ENCODE results near the gene TMEM179. TPM values are rescaled to one million over a fixed set of nuclear protein-coding genes. Genes with fewer than 3 reads are reported as not detected.

The TMEM179 gene
- total and polyA plus RNA-seq, 2 of the 8 experiments (the other 6 are each of a cell fraction or from before 2014, with no cell fraction given), result 2.9 to 4.0 TPM

GRCh38 chr14:104569435-104569834 lies 35.1 kb downstream of the TMEM179 start:
- Histone ChIP-seq H3K79me1 (ENCODE audit: low read depth, low read length) (no peaks in the 10 kb centered on the region), H2BK20ac (ENCODE audit: low read length) (no peak overlapping the region), H2BK120ac (replicated peaks; ENCODE audit: low read depth, low read length) (no peak overlapping the region), H3K56ac (replicated peaks; ENCODE audit: insufficient read length, low read depth, low read length) (no peak overlapping the region), H2BK15ac (ENCODE audit: low read length) (no peak overlapping the region), H3K18ac (ENCODE audit: extremely low read depth, low read length) (no peak overlapping the region), H4K20me1 (replicated peaks in 1 of 2; ENCODE audit: control insufficient read depth in 1 of 2, insufficient read depth in 2 of 2, low read length in 2 of 2) (peaks cover 0 to 1% of the 10 kb centered on the region in 2 experiments), H3K36me3 (ENCODE audit: control insufficient read depth in 2 of 4, insufficient read depth in 4 of 4, low read length in 3 of 4) (no peaks in the 10 kb centered on the region), H3K4me2 (ENCODE audit: insufficient read depth in 1 of 2, low read depth in 2 of 2, low read length in 2 of 2) (no peak overlapping the region), H3K4me1 (replicated peaks in 1 of 4; ENCODE audit: control insufficient read depth in 3 of 4, insufficient read depth in 4 of 4, low read length in 3 of 4) (no peaks in the 10 kb centered on the region; a peak in 1 of 7 replicates), H2BK5ac (ENCODE audit: low read depth, low read length) (no peak overlapping the region), H3K9me3 (ENCODE audit: insufficient read depth in 2 of 2, low read depth in 1 of 2, low read length in 1 of 2) (no peaks in the 10 kb centered on the region), H3K23ac (ENCODE audit: insufficient read length) (no peak overlapping the region), H4K5ac (ENCODE audit: insufficient read length, low read depth, low read length) (no peak overlapping the region), H3K4ac (replicated peaks; ENCODE audit: insufficient read length, low read depth, low read length) (no peak overlapping the region), H2AFZ (ENCODE audit: low read length) (no peak overlapping the region), H4K91ac (replicated peaks; ENCODE audit: insufficient read length, low read length) (no peak overlapping the region), H3K27ac (ENCODE audit: low read depth, low read length) (no peak overlapping the region), H3K14ac (ENCODE audit: insufficient read length) (no peak overlapping the region), H4K8ac (ENCODE audit: extremely low read depth, insufficient read depth, low read length) (no peak overlapping the region), H2BK12ac (ENCODE audit: low read depth, low read length) (no peak overlapping the region), H3K27me3 (replicated peaks in 1 of 4; ENCODE audit: control insufficient read depth in 3 of 4, extremely low read depth in 1 of 4, insufficient read depth in 3 of 4, low read length in 3 of 4) (no peaks in the 10 kb centered on the region), H3K79me2 (ENCODE audit: control insufficient read depth in 1 of 2, insufficient read depth in 2 of 2, low read length in 2 of 2) (no peaks in the 10 kb centered on the region), H2AK5ac (ENCODE audit: low read depth, low read length) (no peak overlapping the region), H3K23me2 (ENCODE audit: low read depth, low read length) (no peaks in the 10 kb centered on the region), H3K9ac (replicated peaks in 1 of 4; ENCODE audit: extremely low read depth in 1 of 4, low read depth in 3 of 4, low read length in 3 of 4) (no peak overlapping the region), H3K4me3 (ENCODE audit: extremely low read depth in 1 of 4, insufficient read depth in 2 of 4, low read depth in 3 of 4, low read length in 4 of 4) (no peak overlapping the region)
- FAIRE-seq, result no peak
- POLR2A ChIA-PET (ENCODE audit: partially characterized antibody), result no interaction called here
- WGBS, 2 experiments (ENCODE audit: extremely low coverage in 1 of 2, insufficient coverage in 1 of 2, insufficient read length in 1 of 2, insufficient replicate concordance in 2 of 2, low coverage in 1 of 2, low lambda C conversion rate in 2 of 2, missing lambda C conversion rate in 1 of 2), result 87% methylated on average over 10 of the region's 10 CpGs; no CpG with 5 or more reads in 1 of the 2 experiments
- no peak for DNase-seq (ENCODE audit: low read depth in 1 of 2, low spot score in 2 of 2)
- CTCF ChIA-PET (ENCODE audit: partially characterized antibody), result interaction anchor here (0.6 to 2.0 kb wide), 3 partner anchors 12 to 71 kb away, joined by 3 to 8 read pairs (median 3); no protein-coding TSS in a partner anchor
- TF ChIP-seq TEAD4 (IDR thresholded peaks at IDR 0.05; ENCODE audit: low read depth, low read length), result no peak
- TF ChIP-seq RAD21 (IDR thresholded peaks at IDR 0.05 in 1 of 2, conservative IDR thresholded peaks at IDR 0.05 in 1 of 2; ENCODE audit: low read depth in 2 of 2, low read length in 2 of 2), result no peak
- TF ChIP-seq TBP (IDR thresholded peaks at IDR 0.05; ENCODE audit: low read depth, low read length), result no peak
- TF ChIP-seq SRF (IDR thresholded peaks at IDR 0.05; ENCODE audit: low read depth, low read length), result no peak
- TF ChIP-seq CEBPB (IDR thresholded peaks at IDR 0.05; ENCODE audit: low read depth, low read length), result no peak
- TF ChIP-seq NRF1 (IDR thresholded peaks at IDR 0.05; ENCODE audit: low read depth, low read length), result no peak
- TF ChIP-seq MAFK (IDR thresholded peaks at IDR 0.05; ENCODE audit: low read depth, low read length), result no peak
- no peak for TF ChIP-seq KDM4A (IDR thresholded peaks at IDR 0.05; ENCODE audit: low read depth, low read length, severe bottlenecking)
- no peak for TF ChIP-seq ZNF274 (IDR thresholded peaks at IDR 0.05; ENCODE audit: borderline replicate concordance, extremely low read depth, low read length)
- TF ChIP-seq RNF2 (IDR thresholded peaks at IDR 0.05; ENCODE audit: borderline replicate concordance, low read depth, low read length, missing control alignments, poor library complexity, severe bottlenecking), result no peak
- no peak for TF ChIP-seq RBBP5 (IDR thresholded peaks at IDR 0.05; ENCODE audit: borderline replicate concordance, low read depth, low read length)
- TF ChIP-seq JUN (IDR thresholded peaks at IDR 0.05; ENCODE audit: low read depth, low read length), result no peak
- TF ChIP-seq SUZ12 (IDR thresholded peaks at IDR 0.05; ENCODE audit: low read length), result no peak
- TF ChIP-seq FOSL1 (IDR thresholded peaks at IDR 0.05; ENCODE audit: insufficient read depth, low read depth, low read length), result no peak

Data from H1 (cell line).